CD4-positive, alpha-beta T cell treated with Interleukin-4 for 1 hour (primary cell): Measurements from ENCODE around the gene CRKL.
"Not testable (repeated sequence)": the region's sequence is repeated elsewhere in the genome, so short reads cannot be mapped to it uniquely, and the experiment has no call there.

Source experiments
- DNase-seq, 2 donors: peaks; one replicate each; pipeline ENCODE4 v3.0.0-alpha.2; 2020 to 2022

The CRKL gene

DNA sequence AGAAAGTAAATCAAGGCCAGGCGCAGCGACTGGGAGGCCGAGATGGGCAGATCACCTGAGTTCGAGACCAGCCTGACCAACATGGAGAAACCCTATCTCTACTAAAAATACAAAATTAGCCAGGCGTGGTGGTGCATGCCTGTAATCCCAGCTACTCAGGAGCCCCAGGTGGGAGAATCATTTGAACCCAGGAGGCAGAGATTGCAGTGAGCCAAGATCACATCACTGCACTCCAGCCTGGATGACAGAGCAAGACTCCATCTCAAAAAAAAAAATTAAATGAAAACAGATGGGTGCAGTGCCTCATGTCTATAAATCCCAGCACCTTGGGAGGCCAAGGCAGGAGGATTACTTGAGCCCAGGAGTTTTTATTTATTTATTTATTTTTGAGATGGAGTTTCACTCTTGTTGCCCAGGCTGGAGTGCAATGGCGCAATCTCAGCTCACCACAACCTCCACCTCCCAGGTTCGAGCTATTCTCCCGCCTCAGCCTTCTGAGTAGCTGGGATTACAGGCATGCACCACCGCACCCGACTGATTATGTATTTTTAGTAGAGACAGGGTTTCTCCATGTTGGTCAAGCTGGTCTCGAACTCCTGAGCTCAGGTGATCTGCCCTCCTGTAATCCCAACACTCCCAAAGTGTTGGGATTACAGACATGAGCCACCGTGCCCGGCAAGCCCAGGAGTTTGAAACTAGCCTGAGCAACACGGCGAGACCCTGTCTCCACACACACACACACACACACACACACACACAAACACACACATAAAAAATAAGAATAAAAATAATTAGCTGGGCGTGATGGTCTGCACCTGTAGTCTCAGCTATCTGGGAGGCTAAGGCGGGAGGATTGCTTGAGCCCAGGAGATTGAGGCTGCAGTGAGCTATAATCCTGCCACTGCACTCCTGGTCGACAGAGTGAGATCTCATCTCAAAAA is 15.8 kb upstream of the CRKL start:
- not testable (repeated sequence) for DNase-seq

DNA sequence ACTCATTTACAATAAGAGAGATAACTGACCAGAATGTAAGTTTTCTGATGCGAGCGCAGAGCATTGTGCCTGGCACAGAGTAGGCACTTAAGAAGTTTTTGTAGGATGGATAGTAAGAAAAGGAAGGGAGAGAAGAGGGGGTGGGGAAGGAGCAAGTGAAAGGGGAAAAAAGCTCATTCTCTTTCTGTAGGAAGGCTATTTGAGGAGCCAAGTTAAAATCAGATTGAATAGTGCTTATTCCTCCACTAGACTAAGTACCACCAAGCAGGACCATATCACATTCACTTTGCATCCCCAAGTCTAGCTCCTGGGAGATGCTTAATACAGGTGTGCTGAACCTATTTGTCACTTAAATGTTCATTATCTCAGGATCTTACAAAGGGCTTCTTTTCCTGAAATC is 14.1 kb upstream of the CRKL start:
- no peak for DNase-seq

GRCh38 chr22:20904008-20904979 is 12.9 kb upstream of the CRKL start:
- peak in 1 of 2 donors; percentile 46 for DNase-seq

- DNase-seq = no peak
These were observed 12.2 kb upstream of the CRKL start for GRCh38 chr22:20904980-20905355.

GRCh38 chr22:20905415-20906386 is 11.5 kb upstream of the CRKL start:
- no peak for DNase-seq

DNA sequence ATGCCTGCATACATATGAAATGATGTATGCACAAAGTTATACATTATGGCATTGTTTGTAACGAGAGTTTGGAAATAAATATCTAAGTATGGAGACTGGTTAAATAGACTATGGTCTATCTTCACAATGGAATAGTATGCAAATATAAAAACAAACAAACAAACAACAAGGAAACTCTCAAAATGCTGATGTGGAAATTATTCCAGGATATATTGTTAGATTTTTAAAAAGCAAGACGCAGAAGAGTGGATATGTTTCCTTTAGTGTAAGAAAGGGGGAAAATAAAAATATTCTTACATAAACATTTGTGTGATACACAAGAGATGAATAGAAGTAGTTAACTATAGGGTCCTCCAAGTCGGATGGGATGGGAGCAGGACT is 10.8 kb upstream of the CRKL start:
- no peak for DNase-seq

DNA sequence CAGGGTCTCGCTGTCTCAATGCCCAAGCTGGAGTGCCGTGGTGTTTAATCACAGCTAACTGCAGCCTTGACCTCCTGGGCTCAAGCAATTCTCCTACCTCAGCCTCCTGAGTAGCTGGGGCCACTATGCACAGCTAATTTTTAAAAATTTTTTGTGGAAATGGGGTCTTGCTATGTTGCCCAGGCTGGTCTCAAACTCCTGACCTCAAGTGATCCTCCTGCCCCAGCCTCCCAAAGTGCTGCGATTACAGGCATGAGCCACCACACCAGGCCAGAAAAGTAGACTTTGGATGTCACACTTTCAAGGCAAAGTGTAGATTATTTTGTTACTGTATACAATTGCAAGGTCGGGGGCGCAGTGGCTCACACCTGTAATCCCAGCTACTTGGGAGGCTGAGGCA is 8.5 kb upstream of the CRKL start:
- not testable (repeated sequence) for DNase-seq

DNA sequence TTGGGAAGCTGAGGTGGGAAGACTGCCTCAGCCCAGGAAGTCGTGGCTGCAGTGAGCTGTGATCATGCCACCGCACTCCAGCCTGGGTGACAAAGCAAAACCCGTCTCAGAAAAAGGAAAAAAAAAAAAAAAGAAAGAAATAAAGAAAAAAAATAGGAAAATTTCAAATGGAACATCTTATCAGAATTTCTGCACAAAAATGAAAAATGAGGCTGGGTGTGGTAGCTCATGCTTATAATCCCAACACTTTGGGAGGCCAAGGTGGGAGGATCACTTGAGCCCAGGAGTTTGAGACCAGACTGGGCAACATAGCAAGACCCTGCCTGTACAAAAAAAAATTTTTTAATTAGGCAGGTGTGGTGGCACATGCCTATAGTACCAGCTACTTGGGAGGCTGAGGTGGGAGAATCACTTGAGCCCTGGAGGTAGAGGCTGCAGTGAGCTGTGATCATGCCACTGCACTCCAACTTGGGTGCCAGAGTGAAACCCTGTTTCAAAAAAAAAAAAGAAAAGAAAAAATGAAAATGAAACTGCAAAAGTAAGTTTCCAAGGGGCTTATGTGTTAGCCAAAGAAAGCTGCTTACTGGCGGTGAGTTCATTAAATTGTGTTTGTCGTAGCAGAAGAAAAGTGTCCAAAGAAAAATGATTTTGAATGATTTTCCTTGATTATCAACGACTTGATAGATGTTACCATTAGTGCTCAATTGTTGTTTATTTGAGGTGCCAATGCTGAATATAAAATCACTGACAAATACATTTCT is 7.5 kb upstream of the CRKL start:
- DNase-seq = no peak

DNA sequence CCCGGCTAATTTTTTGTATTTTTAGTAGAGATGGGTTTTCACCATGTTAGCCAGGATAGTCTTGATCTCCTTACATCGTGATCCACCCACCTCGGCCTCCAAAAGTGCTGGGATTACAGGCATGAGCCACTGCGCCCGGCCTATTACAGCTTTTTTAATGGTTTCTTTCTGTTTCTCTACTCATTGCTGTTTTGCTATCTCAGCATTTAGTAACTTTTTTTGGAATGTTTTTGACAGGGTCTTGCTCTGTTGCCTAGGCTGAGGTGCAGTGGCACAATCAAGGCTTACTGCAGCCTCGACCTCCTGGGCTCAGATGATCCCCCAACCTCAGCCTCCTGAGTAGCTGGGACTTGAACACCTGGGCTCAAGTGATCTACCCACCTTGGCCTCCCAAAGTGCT is 4.7 kb upstream of the CRKL start:
- DNase-seq = no peak

DNA sequence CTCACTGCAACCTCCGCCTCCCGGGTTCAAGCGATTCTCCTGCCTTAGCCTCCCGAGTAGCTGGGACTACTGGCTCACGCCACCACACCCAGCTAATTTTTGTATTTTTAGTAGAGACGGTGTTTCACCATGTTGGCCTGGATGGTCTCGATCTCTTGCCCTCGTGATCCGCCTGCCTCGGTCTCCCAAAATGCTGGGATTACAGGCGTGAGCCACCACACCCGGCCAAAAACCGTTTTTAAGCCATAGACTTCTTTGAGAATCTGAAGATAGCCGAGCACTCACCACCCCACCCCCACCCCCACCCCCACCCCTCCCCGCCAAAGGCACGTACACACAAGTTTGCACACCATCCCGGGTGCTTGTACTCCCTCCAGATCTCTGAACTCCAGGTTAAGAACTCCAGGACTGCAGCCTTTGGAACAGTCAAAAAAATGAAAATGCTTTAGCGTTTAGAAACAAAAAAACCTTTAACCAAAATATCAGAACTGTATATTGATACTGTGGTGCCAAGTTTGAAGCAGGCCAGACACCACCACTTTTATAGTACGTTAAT is 1.5 kb downstream of the CRKL start:
- no peak for DNase-seq

DNA sequence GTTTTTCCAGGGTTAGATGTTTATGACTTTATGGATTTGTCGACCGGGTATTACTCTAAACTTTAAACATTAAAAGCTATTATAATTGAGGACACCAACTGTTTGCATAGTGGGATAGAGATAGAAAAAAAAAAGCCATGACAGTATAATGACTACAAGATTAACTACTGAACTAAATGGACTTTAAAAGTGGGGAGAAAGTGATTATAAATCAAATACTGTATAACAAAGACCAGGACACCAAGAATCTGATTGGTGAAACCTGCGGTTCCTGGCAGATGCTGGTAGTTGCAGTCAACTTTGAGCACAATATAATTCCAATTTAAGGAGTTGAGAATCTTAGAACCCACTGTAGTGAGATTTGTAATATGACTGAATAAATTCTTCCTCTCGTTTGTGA is 2.5 kb downstream of the CRKL start:
- DNase-seq = no peak

GRCh38 chr22:20920881-20921203 is 3.6 kb downstream of the CRKL start:
- DNase-seq = no peak

DNA sequence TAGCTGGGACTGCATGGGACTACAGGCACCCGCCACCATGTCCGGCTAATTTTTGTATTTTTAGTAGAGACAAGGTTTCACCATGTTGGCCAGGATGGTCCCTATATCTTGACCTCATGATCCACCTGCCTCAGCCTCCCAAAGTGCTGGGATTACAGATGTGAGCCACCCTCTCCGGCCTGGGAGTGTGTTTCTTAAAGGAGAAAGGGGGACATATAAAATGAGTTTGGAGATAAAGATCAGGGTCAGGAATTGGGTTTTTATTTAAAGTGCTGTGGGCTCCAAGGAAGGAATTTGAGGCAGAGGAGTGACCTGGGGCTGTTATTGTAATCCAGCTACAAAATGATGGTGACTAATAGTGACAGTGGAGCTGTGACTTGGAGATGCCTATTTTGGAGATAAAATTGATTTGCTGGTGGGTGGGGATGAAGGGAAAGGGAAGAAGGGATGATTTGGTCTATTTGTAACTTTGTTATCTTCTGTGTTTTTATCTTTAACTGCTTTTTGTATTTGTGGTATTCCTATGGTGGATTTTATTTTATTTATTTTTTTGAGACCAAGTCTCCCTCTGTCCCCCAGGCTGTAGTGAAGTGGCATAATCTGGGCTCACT is 5.0 kb downstream of the CRKL start:
- DNase-seq = no peak

- DNase-seq = no peak
These were observed 9.0 kb downstream of the CRKL start for GRCh38 chr22:20926243-20926642.

- DNase-seq = no peak
These were observed 10.8 kb downstream of the CRKL start for GRCh38 chr22:20927940-20928572.

GRCh38 chr22:20928573-20928967 is 11.4 kb downstream of the CRKL start:
- no peak for DNase-seq

GRCh38 chr22:20930004-20930403 is 12.8 kb downstream of the CRKL start:
- no peak for DNase-seq

DNA sequence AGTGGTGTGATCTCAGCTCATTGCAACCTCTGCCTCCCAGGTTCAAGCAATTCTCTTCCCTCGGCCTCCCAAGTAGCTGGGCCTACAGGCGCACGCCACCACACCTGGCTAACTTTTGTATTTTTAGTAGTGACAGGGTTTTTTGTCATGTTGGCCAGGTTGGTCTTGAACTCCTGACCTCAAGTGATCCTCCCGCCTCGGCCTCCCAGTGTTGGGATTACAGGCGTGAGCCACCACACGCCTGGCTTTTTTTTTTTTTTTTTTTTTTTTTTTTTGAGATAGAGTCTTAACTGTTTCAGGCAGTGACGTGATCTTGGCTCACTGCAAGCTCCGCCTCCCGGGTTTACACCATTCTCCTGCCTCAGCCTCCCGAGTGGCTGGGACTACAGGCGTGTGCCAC is 13.2 kb downstream of the CRKL start:
- DNase-seq = not testable (repeated sequence)

- no peak for DNase-seq
These were observed 14.0 kb downstream of the CRKL start for GRCh38 chr22:20931126-20931654.

- DNase-seq = no peak
These were observed 16.7 kb downstream of the CRKL start for GRCh38 chr22:20933910-20934309.
